Testis (tissue), 2 donors: ENCODE data around the gene TMEM184A.

Source experiments
- POLR2A ChIP-seq: fragments of 450-650 bp; IDR thresholded peaks from one replicate; pipeline ENCODE4 v1.6.1; 2017; ENCODE audit warnings: antibody characterized with exemption, mild to moderate bottlenecking, moderate library complexity
- TF ChIP-seq, protein P1 (sequence below), 3 experiments: fragments of 450-650 bp in 2 of 3; fragments of 200-600 bp in 1 of 3; sonication (generic) in 1 of 3; IDR thresholded peaks; one replicate each; pipeline ENCODE4 v1.5.1; 2016 to 2019; ENCODE audit warnings: antibody characterized with exemption in 3 of 3, mild to moderate bottlenecking in 2 of 3, moderate library complexity in 1 of 3

DNA sequence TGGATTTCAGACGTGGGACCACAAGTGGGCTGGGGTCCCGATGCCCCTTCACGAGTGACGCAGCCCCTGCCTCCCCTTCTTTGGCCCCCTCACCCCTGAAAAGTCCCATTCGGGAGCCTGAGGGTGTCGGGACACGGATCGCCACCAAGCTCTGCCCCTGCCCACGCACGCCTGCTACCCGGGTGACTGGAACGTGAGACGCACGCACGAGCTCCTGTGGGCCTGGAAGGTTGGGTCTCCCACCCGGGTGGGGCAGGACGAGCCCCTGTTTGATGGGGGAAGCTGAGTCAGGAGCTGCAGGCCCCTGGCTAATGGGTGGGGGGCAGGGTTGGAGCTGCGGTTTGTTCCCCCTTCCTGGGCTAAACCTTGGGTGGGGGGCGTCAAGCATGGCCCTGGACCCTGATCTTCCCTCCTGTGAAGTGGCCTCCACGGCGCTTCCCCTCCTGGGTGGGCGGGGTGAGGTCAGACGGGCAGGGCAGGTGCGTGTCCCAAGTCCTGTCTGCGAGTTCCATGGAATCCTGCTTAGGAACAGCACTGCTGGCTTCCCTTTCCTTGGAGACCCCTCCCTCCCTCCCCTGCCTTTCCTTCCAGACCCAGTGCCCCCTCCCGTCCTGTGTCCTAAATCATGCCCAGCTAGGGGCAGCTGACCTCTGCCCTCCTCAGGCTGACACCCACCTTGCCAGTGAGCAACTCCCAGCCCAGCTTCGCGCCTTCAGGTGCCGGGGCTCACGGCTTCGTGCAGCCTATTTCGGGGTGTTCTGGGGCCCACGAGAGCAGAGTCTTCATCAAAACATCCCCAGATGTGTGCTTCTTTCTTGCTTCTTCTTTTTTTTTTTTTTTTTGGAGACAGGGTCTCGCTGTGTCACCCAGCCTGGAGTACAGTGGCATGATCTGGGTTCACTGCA is 5.3 kb upstream of the TMEM184A start:
- TF ChIP-seq, protein P1, sequence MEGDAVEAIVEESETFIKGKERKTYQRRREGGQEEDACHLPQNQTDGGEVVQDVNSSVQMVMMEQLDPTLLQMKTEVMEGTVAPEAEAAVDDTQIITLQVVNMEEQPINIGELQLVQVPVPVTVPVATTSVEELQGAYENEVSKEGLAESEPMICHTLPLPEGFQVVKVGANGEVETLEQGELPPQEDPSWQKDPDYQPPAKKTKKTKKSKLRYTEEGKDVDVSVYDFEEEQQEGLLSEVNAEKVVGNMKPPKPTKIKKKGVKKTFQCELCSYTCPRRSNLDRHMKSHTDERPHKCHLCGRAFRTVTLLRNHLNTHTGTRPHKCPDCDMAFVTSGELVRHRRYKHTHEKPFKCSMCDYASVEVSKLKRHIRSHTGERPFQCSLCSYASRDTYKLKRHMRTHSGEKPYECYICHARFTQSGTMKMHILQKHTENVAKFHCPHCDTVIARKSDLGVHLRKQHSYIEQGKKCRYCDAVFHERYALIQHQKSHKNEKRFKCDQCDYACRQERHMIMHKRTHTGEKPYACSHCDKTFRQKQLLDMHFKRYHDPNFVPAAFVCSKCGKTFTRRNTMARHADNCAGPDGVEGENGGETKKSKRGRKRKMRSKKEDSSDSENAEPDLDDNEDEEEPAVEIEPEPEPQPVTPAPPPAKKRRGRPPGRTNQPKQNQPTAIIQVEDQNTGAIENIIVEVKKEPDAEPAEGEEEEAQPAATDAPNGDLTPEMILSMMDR (IDR thresholded peaks at IDR 0.05) = no peak
- no peak for TF ChIP-seq POLR2A
